Measurements from ENCODE around the gene PDE8A. TPM values are rescaled to one million over a fixed set of nuclear protein-coding genes. Genes with fewer than 3 reads are reported as not detected.

The PDE8A gene
- total RNA-seq, 6 experiments from 2014 or later = 14.3 to 18.6 (median 16.6) TPM

GRCh38 chr15:85150130-85150480 is 168.4 kb downstream of the PDE8A start:
- H3K27ac Mint-ChIP-seq = no peak overlapping the region
- DNase-seq = no peak
- H3K9me3 Mint-ChIP-seq = no peaks in the 10 kb centered on the region; the same call in 1 of the 2 replicates
- no peak for TF ChIP-seq CTCF (IDR thresholded peaks at IDR 0.05)
- H3K27me3 Mint-ChIP-seq (ENCODE audit: insufficient read depth) = peaks cover 9% of the 10 kb centered on the region
- H3K4me3 Mint-ChIP-seq = no peak overlapping the region
- H3K36me3 Mint-ChIP-seq (ENCODE audit: low read depth) = peaks cover 7% of the 10 kb centered on the region
- H3K4me1 Mint-ChIP-seq (ENCODE audit: low read depth) = no peaks in the 10 kb centered on the region; the same call in 1 of the 2 replicates

GRCh38 chr15:85151145-85151544 is 169.5 kb downstream of the PDE8A start:
- no peaks in the 10 kb centered on the region; the same call in 1 of the 2 replicates for H3K9me3 Mint-ChIP-seq
- H3K36me3 Mint-ChIP-seq (ENCODE audit: low read depth) = peaks cover 7% of the 10 kb centered on the region
- H3K27me3 Mint-ChIP-seq (ENCODE audit: insufficient read depth) = peaks cover 14% of the 10 kb centered on the region
- no peak for TF ChIP-seq CTCF (IDR thresholded peaks at IDR 0.05)
- H3K27ac Mint-ChIP-seq = no peak overlapping the region
- no peaks in the 10 kb centered on the region; the same call in 1 of the 2 replicates for H3K4me1 Mint-ChIP-seq (ENCODE audit: low read depth)
- no peak overlapping the region for H3K4me3 Mint-ChIP-seq
- no peak for DNase-seq

GRCh38 chr15:85151861-85152260 is 170.2 kb downstream of the PDE8A start:
- Mint-ChIP-seq H3K36me3 (ENCODE audit: low read depth) (peaks cover 7% of the 10 kb centered on the region), H3K4me3 (no peak overlapping the region), H3K9me3 (no peaks in the 10 kb centered on the region; the same call in 1 of the 2 replicates), H3K4me1 (ENCODE audit: low read depth) (no peaks in the 10 kb centered on the region; the same call in 1 of the 2 replicates), H3K27ac (no peak overlapping the region), H3K27me3 (ENCODE audit: insufficient read depth) (peaks cover 13% of the 10 kb centered on the region)
- DNase-seq = no peak
- no peak for TF ChIP-seq CTCF (IDR thresholded peaks at IDR 0.05)

GRCh38 chr15:85154061-85154460 is 172.4 kb downstream of the PDE8A start:
- H3K36me3 Mint-ChIP-seq (ENCODE audit: low read depth) = peaks cover 7% of the 10 kb centered on the region
- no peak for DNase-seq
- no peaks in the 10 kb centered on the region; the same call in 1 of the 2 replicates for H3K4me1 Mint-ChIP-seq (ENCODE audit: low read depth)
- H3K27me3 Mint-ChIP-seq (ENCODE audit: insufficient read depth) = peaks cover 9% of the 10 kb centered on the region
- H3K27ac Mint-ChIP-seq = no peak overlapping the region
- H3K9me3 Mint-ChIP-seq = no peaks in the 10 kb centered on the region; the same call in 1 of the 2 replicates
- no peak overlapping the region for H3K4me3 Mint-ChIP-seq
- no peak for TF ChIP-seq CTCF (IDR thresholded peaks at IDR 0.05)

- H3K4me1 Mint-ChIP-seq (ENCODE audit: low read depth) = no peaks in the 10 kb centered on the region; the same call in 1 of the 2 replicates
- peaks cover 7% of the 10 kb centered on the region for H3K36me3 Mint-ChIP-seq (ENCODE audit: low read depth)
- no peak overlapping the region for H3K27ac Mint-ChIP-seq
- DNase-seq = no peak
- no peaks in the 10 kb centered on the region; the same call in 1 of the 2 replicates for H3K9me3 Mint-ChIP-seq
- H3K4me3 Mint-ChIP-seq = no peak overlapping the region
- TF ChIP-seq CTCF (IDR thresholded peaks at IDR 0.05) = no peak
- H3K27me3 Mint-ChIP-seq (ENCODE audit: insufficient read depth) = peaks cover 11% of the 10 kb centered on the region
Measured at GRCh38 chr15:85155360-85155759, 173.7 kb downstream of the PDE8A start.

- Mint-ChIP-seq H3K9me3 (no peaks in the 10 kb centered on the region; the same call in 1 of the 2 replicates), H3K27me3 (ENCODE audit: insufficient read depth) (peaks cover 11% of the 10 kb centered on the region), H3K27ac (no peak overlapping the region), H3K36me3 (ENCODE audit: low read depth) (peaks cover 7% of the 10 kb centered on the region), H3K4me1 (ENCODE audit: low read depth) (no peaks in the 10 kb centered on the region; the same call in 1 of the 2 replicates), H3K4me3 (no peak overlapping the region)
- DNase-seq = no peak
- TF ChIP-seq CTCF (IDR thresholded peaks at IDR 0.05) = no peak
Measured at GRCh38 chr15:85155857-85156256, 174.2 kb downstream of the PDE8A start.
